Subcutaneous adipose tissue (tissue), 4 donors: ENCODE measurements around the gene AGBL4. TPM values are rescaled to one million over a fixed set of nuclear protein-coding genes. Genes with fewer than 3 reads are reported as not detected.

Experiments used
- CTCF ChIP-seq: fragments of 450-650 bp; IDR thresholded peaks from one replicate; pipeline ENCODE4 v1.5.1; 2016; ENCODE audit warnings: low read depth, mild to moderate bottlenecking, control low read depth, antibody characterized with exemption, moderate library complexity
- total RNA-seq, 4 donors: library from RNA; depleted of rRNA; stranded (reverse); fragments of >200 nt; gene quantifications; one replicate each; pipeline ENCODE4 v1.1.0, GENCODE V29; 2016

The AGBL4 gene
- total RNA-seq, 4 donors from 2014 or later = 0.16 to 3.6 (median 0.59) TPM

GRCh38 chr1:49240709-49241221 lies 783.0 kb downstream of the AGBL4 start:
- no peak for TF ChIP-seq CTCF

- TF ChIP-seq CTCF = no peak
Measured at GRCh38 chr1:49234988-49235387, 788.8 kb downstream of the AGBL4 start.

GRCh38 chr1:49229555-49229954 lies 794.2 kb downstream of the AGBL4 start:
- TF ChIP-seq CTCF = no peak

GRCh38 chr1:49226758-49227157 lies 797.0 kb downstream of the AGBL4 start:
- no peak for TF ChIP-seq CTCF

GRCh38 chr1:49225464-49225863 lies 798.3 kb downstream of the AGBL4 start:
- no peak for TF ChIP-seq CTCF

GRCh38 chr1:49213301-49213700 lies 810.5 kb downstream of the AGBL4 start:
- no peak for TF ChIP-seq CTCF

- TF ChIP-seq CTCF = no peak
Measured at GRCh38 chr1:49208712-49209111, 815.0 kb downstream of the AGBL4 start.
